ENCODE measurements around the gene NDUFA12. TPM values are rescaled to one million over a fixed set of nuclear protein-coding genes. Genes with fewer than 3 reads are reported as not detected.

Gene NDUFA12
- total RNA-seq, 2 donors from 2014 or later: 378 to 472 TPM

GRCh38 chr12:94925206-94925605 is 78.3 kb downstream of the NDUFA12 start:
- Histone ChIP-seq H3K27ac (no peak overlapping the region), H3K9me3 (no peaks in the 10 kb centered on the region), H3K27me3 (no peaks in the 10 kb centered on the region), H3K4me1 (no peaks in the 10 kb centered on the region), H3K36me3 (no peaks in the 10 kb centered on the region), H3K4me3 (no peak overlapping the region)
- TF ChIP-seq CTCF (IDR thresholded peaks at IDR 0.05): no peak
- DNase-seq (ENCODE audit: low spot score): no peak

- Histone ChIP-seq H3K4me1 (no peaks in the 10 kb centered on the region), H3K9me3 (no peaks in the 10 kb centered on the region), H3K4me3 (no peak overlapping the region), H3K27me3 (no peaks in the 10 kb centered on the region), H3K27ac (no peak overlapping the region), H3K36me3 (no peaks in the 10 kb centered on the region)
- TF ChIP-seq CTCF (IDR thresholded peaks at IDR 0.05): no peak
- no peak for DNase-seq (ENCODE audit: low spot score)
These were observed 80.9 kb downstream of the NDUFA12 start for GRCh38 chr12:94922561-94922960.

Other genes starting within 250 kb of the NDUFA12 start
- gene NR2C1, start 69.9 kb upstream of the NDUFA12 start, total RNA-seq: 10 to 100 TPM; 26.4 to 34.6 TPM
- 10 to 100 TPM; 15.8 to 16.9 TPM for gene FGD6, start 213.8 kb upstream of the NDUFA12 start, total RNA-seq
- 10 to 100 TPM; 66.6 to 69.8 TPM for gene VEZT, start 214.1 kb upstream of the NDUFA12 start, total RNA-seq